LNCAP (cell line): ENCODE data around the gene SNN.

Source experiments
- TF ChIP-seq, protein P1 (sequence below): fragments of 450-650 bp; IDR thresholded peaks from 2 replicates; pipeline ENCODE4 v1.5.1; 2017; ENCODE audit warnings: mild to moderate bottlenecking

Gene SNN

DNA sequence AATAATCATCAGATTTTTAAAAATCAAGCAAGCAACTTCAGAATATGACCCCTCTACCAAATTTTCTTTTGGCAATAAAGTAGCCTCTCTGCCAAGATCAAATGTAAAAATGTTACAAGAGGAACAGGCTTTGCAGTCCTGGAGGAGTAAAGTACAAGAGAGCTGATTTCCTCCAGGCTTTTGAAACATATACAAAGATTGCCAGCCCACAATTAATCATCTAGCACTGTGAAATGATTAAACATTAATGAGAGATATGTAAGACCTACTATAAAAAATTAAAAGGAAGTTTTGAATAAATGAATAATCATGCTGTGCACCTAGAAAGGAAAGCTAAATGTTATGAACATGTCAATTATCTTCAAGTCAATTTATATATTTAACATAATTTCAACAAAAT is 48.1 kb downstream of the SNN start:
- TF ChIP-seq, protein P1, sequence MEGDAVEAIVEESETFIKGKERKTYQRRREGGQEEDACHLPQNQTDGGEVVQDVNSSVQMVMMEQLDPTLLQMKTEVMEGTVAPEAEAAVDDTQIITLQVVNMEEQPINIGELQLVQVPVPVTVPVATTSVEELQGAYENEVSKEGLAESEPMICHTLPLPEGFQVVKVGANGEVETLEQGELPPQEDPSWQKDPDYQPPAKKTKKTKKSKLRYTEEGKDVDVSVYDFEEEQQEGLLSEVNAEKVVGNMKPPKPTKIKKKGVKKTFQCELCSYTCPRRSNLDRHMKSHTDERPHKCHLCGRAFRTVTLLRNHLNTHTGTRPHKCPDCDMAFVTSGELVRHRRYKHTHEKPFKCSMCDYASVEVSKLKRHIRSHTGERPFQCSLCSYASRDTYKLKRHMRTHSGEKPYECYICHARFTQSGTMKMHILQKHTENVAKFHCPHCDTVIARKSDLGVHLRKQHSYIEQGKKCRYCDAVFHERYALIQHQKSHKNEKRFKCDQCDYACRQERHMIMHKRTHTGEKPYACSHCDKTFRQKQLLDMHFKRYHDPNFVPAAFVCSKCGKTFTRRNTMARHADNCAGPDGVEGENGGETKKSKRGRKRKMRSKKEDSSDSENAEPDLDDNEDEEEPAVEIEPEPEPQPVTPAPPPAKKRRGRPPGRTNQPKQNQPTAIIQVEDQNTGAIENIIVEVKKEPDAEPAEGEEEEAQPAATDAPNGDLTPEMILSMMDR, result no peak

DNA sequence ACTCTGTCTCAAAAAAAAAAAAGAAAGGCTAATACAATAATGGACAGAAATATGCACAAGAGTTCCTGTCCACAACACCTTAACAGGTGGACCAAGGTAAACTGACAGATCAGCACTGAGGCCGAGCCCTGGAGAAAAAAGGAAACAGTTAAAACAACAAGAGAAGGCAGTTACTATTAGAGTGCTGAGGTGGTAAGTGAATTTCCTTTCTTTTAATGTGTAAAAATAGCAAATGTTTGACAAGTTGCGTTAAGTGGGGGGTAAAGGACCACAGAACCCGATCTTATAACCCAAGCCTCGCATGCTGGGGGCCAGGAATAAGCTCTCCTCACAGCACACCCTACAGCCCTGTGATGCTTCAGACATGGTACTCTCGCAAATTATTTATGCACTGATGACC is 49.6 kb downstream of the SNN start:
- TF ChIP-seq, protein P1, result no peak

DNA sequence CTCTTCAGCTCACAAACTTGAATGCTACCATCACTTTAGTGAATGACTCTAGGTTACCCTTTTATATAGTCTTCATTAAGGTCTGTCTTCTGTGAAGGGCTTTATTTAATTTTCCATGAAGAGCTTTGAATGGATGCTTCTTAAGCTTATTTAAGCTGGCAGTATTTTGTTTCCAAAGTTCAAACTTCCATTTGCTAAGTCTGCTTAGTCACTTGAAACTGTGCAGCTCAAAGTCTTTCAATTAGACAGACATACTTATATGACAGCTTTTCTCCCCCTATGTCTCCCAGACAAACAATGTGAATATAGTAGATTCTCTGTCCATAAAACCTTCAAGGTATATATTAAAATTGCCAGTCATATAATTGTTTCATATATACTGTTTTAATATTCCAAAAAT is 50.9 kb downstream of the SNN start:
- TF ChIP-seq, protein P1, result no peak

DNA sequence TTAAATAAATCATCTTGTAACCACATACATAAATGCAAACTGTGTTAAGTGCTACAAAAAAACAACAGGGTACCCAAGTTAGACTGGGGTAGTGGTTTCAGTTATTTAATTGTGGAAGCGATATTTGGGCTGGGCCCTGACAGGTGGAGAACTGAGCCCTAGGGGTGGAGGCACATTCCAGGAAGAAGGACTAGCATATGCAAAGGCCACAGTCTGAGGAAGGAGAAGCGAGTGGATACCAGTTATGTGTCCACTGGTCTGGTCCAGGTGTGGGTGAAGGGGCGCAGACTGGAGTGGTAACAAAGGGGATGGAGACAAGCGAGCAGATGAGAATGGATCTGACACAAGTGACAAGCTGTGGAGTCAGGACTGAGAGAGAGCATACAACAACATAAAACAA is 51.5 kb downstream of the SNN start:
- TF ChIP-seq, protein P1, result no peak

DNA sequence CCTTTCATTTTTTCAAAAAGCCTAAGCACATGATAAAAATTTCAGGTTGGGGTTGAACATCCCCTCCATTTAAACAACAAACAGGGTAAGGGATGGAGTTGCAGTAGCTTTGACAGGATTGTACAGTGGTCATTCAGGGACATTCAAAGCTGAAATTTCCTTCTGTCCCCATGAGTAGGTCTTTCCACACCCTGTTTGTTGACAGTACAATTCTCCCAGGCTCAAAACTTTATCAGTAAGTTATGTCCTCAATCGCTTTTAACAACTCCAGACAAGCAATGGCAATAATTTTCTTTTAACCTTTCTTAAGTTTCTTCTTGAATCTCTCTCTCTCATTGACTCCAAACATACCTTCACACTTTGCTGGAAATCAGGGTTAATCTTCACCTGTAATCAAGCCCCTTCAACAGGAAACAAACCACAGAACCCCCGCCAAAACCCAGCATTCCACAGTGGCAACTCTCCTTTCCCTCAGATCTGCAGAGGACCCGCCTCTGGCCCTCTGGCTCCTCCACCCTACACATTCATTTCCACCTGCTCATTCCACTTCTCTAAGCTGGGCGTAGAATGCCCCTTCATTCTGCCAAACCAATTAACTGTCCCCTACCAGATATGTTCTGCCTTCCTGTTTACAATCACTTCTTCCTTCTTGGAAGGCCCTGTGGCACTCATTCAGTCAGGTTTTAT is 53.7 kb downstream of the SNN start:
- TF ChIP-seq, protein P1, result no peak

DNA sequence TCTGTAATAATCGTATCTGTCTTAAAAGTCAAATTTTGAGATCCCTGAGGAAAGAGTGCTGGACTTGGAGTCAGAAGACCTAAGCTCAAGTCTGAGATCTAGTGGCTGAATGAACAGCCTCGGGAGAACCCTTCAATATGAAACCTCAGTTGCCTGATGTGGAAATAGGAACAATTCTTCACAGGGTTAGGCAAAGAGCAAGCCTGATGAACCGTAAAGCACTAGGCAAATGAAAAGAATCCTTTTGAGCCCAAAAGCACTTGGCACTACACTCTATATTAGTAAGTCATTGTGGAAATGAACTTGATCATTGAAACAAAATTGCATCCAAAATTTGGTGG is 54.2 kb downstream of the SNN start:
- TF ChIP-seq, protein P1, result no peak

DNA sequence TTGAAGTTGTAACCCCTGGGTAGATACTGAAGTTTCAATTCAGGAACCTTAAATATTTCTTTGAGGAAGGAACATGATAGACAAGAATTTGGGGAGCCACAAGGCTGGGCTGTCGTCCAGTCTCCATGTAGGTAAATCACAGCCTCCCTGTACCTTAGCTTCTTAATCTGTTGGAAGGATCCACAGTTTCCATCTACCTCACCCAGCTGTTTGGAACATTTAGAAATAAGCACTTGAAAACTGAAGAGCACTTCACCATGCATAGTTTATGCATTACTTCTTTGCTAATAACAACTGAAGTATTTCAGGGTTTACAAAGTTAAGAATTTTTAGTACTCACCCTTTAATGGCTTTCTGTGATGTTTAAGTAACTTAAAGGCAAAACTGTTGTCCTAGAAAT is 57.2 kb downstream of the SNN start:
- TF ChIP-seq, protein P1, result no peak

DNA sequence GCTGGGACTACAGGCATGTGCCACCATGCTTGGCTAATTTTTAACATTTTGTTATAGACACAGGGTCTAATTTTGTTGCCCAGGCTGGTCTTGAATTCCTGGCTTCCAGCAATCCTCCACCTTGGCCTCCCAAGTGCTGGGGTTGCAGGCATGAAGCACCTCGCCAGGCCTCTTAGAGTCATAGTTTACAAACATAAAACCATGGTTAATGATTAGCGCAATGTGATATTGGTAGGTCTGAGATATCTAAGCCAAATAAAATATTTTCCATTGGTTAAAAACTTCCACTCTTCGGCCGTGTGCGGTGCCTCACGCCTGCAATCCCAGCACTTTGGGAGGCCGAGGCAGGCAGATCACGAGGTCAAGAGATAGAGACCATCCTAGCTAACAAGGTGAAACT is 57.8 kb downstream of the SNN start:
- TF ChIP-seq, protein P1, result no peak
